ENCODE results near the gene ZNF592.
"Not testable (repeated sequence)": the region's sequence is repeated elsewhere in the genome, so short reads cannot be mapped to it uniquely, and the experiment has no call there.

Gene ZNF592

GRCh38 chr15:84844964-84845363 lies 96.6 kb downstream of the ZNF592 start:
- TF ChIP-seq EZH2 (IDR thresholded peaks at IDR 0.05) (no peak), FOXP2 (optimal IDR thresholded peaks at IDR 0.05; ENCODE audit: control extremely low read depth, extremely low read length, insufficient read depth) (no peak), POLR2AphosphoS5 (IDR thresholded peaks at IDR 0.05; ENCODE audit: borderline replicate concordance, low read depth, low read length) (no peak)
- DNase-seq (ENCODE audit: low read depth, low spot score) = no peak
- no peaks in the 10 kb centered on the region for H3K36me3 ChIP-seq (ENCODE audit: insufficient read depth, low read length)
- no peak overlapping the region for H3K27ac ChIP-seq
- H3K9me3 ChIP-seq (ENCODE audit: low read depth, low read length) = 0 out of 2 replicates have a peak, but pooled peaks cover 4% of the 10 kb centered on the region
- no peak overlapping the region for H3K9ac ChIP-seq (ENCODE audit: insufficient read length)
- no peak overlapping the region for H3K4me3 ChIP-seq

DNA sequence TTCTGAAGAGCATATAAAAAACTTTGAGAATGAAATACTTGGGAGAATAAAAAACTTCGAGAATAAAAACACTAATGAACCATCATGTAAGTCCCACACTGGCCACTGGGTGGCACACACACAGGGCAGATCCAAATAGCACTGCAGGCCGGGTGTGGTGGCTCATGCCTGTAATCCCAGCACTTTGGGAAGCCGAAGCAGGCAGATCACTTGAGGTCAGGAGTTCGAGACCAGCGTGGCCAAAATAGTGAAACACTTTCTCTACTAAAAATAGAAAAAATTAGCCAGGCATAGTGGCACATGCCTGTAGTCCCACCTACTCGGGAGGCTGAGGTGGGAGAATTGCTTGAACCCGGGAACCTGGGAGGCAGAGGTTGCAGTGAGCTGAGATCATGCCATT lies 97.2 kb downstream of the ZNF592 start:
- H3K9me3 ChIP-seq (ENCODE audit: low read depth, low read length); H3K27ac ChIP-seq; H3K4me3 ChIP-seq; H3K36me3 ChIP-seq (ENCODE audit: insufficient read depth, low read length); H3K9ac ChIP-seq (ENCODE audit: insufficient read length): not testable (repeated sequence)
- peak; percentile 5 for DNase-seq (ENCODE audit: low read depth, low spot score)

DNA sequence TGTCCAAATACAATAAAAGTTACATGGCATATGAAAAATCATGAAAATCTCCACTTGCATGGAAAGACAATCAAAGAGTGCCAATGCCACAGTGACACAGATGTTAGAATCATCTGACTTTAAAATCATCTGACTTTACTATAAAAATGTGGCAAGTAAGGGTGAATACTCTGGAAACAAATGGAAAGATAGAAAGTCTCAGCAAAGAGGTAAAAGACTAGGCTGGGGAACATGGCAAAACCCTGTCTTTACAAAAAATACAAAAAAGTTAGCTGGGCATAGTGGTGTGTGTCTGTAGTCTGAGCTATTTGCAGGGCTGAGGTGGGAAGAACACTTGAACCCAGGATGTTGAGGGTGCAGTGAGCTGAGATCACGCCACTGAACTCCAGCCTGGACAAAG lies 97.9 kb downstream of the ZNF592 start:
- Histone ChIP-seq H3K4me3 (no peak overlapping the region), H3K9me3 (ENCODE audit: low read depth, low read length) (0 out of 2 replicates have a peak, but pooled peaks cover 4% of the 10 kb centered on the region), H3K27ac (no peak overlapping the region), H3K36me3 (ENCODE audit: insufficient read depth, low read length) (no peaks in the 10 kb centered on the region), H3K9ac (ENCODE audit: insufficient read length) (no peak overlapping the region)
- DNase-seq (ENCODE audit: low read depth, low spot score) = no peak
- no peak for TF ChIP-seq POLR2AphosphoS5 (IDR thresholded peaks at IDR 0.05; ENCODE audit: borderline replicate concordance, low read depth, low read length)
- TF ChIP-seq FOXP2 (optimal IDR thresholded peaks at IDR 0.05; ENCODE audit: control extremely low read depth, extremely low read length, insufficient read depth) = no peak

GRCh38 chr15:84847382-84847781 lies 99.0 kb downstream of the ZNF592 start:
- Histone ChIP-seq H3K9ac (ENCODE audit: insufficient read length) (no peak overlapping the region), H3K36me3 (ENCODE audit: insufficient read depth, low read length) (no peaks in the 10 kb centered on the region), H3K4me3 (no peak overlapping the region), H3K9me3 (ENCODE audit: low read depth, low read length) (0 out of 2 replicates have a peak, but pooled peaks cover 4% of the 10 kb centered on the region), H3K27ac (no peak overlapping the region)
- DNase-seq (ENCODE audit: low read depth, low spot score) = no peak
- TF ChIP-seq FOXP2 (optimal IDR thresholded peaks at IDR 0.05; ENCODE audit: control extremely low read depth, extremely low read length, insufficient read depth) (no peak), EZH2 (IDR thresholded peaks at IDR 0.05) (no peak)

DNA sequence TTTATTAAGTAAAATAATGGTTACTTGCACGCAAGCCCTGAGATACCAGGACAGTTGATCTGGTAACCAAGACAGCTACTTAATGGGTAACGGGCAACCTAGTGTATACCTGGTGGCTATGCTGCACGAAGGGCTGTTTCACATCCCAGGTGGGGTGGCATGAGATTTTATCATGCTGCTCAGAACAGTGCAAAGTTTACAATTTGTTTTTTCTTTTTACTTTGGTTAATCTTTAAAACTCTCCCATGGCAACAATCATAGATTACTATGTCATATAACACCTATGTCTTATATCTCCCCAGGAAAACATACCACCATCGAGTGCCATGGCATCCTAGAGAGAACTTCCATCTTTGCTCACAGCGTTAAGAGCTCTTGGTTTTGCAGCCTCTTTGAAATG lies 103.8 kb downstream of the ZNF592 start:
- H3K9me3 ChIP-seq (ENCODE audit: low read depth, low read length) = 0 out of 2 replicates have a peak, but pooled peaks cover 4% of the 10 kb centered on the region
- DNase-seq (ENCODE audit: low read depth, low spot score) = no peak
- no peak overlapping the region for H3K4me3 ChIP-seq
- H3K27ac ChIP-seq = no peak overlapping the region
- H3K36me3 ChIP-seq (ENCODE audit: insufficient read depth, low read length) = no peaks in the 10 kb centered on the region
- no peak overlapping the region for H3K9ac ChIP-seq (ENCODE audit: insufficient read length)
- TF ChIP-seq FOXP2 (optimal IDR thresholded peaks at IDR 0.05; ENCODE audit: control extremely low read depth, extremely low read length, insufficient read depth) (no peak), EZH2 (IDR thresholded peaks at IDR 0.05) (no peak), POLR2AphosphoS5 (IDR thresholded peaks at IDR 0.05; ENCODE audit: borderline replicate concordance, low read depth, low read length) (no peak)

DNA sequence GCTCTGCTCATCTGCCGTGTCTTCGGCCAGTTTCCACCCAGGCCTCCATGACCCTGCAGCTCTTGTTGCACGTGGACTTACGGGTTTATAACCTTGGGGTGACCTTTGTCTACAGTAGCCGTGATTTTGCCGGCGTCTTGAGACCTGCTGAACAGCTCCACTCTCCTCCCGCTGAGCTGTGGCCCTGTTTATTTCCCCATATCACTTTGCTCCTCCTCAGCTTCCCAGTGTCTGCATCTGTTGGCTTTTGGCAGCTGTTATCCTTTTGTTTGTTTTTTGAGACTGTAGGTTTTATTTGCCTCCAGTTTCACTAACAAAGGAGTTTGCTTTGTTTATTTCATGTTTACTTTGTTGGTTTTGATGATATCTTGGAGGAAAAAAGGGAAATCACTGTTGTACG lies 106.7 kb downstream of the ZNF592 start:
- Histone ChIP-seq H3K9me3 (ENCODE audit: low read depth, low read length) (no peaks in the 10 kb centered on the region), H3K36me3 (ENCODE audit: insufficient read depth, low read length) (no peaks in the 10 kb centered on the region), H3K4me3 (no peak overlapping the region), H3K27ac (no peak overlapping the region), H3K9ac (ENCODE audit: insufficient read length) (no peak overlapping the region)
- TF ChIP-seq POLR2AphosphoS5 (IDR thresholded peaks at IDR 0.05; ENCODE audit: borderline replicate concordance, low read depth, low read length) (no peak), EZH2 (IDR thresholded peaks at IDR 0.05) (no peak), FOXP2 (optimal IDR thresholded peaks at IDR 0.05; ENCODE audit: control extremely low read depth, extremely low read length, insufficient read depth) (no peak)
- DNase-seq (ENCODE audit: low read depth, low spot score) = no peak

DNA sequence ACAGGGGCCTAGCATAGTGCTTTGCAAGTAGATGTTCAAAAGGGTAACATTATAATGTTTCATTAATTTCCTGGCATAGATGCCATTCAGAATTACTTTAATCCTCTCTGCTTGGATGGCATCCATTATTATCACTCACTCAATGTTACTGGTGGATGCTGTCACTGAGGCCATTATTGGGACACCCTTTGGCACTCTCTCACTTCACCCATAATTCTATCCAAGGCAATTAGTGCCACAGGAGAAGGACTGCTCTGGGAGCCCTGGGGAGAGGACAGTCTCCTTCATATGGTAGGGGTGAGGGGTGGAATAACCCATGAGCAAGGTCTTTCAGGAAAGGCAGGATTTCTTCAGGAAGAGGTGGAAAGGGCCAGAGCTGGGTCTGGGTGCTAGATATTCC lies 107.4 kb downstream of the ZNF592 start:
- Histone ChIP-seq H3K36me3 (ENCODE audit: insufficient read depth, low read length) (no peaks in the 10 kb centered on the region), H3K9me3 (ENCODE audit: low read depth, low read length) (no peaks in the 10 kb centered on the region), H3K9ac (ENCODE audit: insufficient read length) (no peak overlapping the region), H3K27ac (no peak overlapping the region), H3K4me3 (no peak overlapping the region)
- no peak for DNase-seq (ENCODE audit: low read depth, low spot score)
- TF ChIP-seq POLR2AphosphoS5 (IDR thresholded peaks at IDR 0.05; ENCODE audit: borderline replicate concordance, low read depth, low read length) (no peak), FOXP2 (optimal IDR thresholded peaks at IDR 0.05; ENCODE audit: control extremely low read depth, extremely low read length, insufficient read depth) (no peak), EZH2 (IDR thresholded peaks at IDR 0.05) (no peak)

Data from SK-N-MC (cell line).